Sciatic nerve (tissue), 2 donors: ENCODE measurements around the gene MROH2B. TPM values are rescaled to one million over a fixed set of nuclear protein-coding genes. Genes with fewer than 3 reads are reported as not detected.

Experiments used
- ATAC-seq: fragments of 200-7000 bp; cut with Tn5 transposase; one replicate; pipeline ENCODE4 v1.9.1; 2020; ENCODE audit warnings: mild to moderate bottlenecking, moderate library complexity
- DNase-seq: peaks from one replicate; pipeline ENCODE4 v3.0.0-alpha.2; 2020; ENCODE audit warnings: low spot score
- intact Hi-C: fragments of 100-400 bp; cut with DNase I; formaldehyde crosslinking; loops from one replicate; pipeline ENCODE4 v1.14.2; 2022
- total RNA-seq: library from RNA; stranded (reverse); fragmentation: NEBNext Ultra II Directional; extraction: Animal tissue kit (Norgen Biotek cat#: 25700); gene quantifications from one replicate; pipeline ENCODE4 v1.2.1, GENCODE V29; 2021
- donor health status: DM: no; HTN: no; CAD: no.
- donor health status: DM: no; HTN: no; CAD: no.

Gene MROH2B
- not detected for total RNA-seq

- no peak for ATAC-seq
- intact Hi-C loops = no loop called here
Observed at GRCh38 chr5:41071242-41071641, at the start of gene MROH2B. Gene MROH2B (minus strand): TSS chr5:41071342. CDS start chr5:41070852, 490 bp downstream.

DNA sequence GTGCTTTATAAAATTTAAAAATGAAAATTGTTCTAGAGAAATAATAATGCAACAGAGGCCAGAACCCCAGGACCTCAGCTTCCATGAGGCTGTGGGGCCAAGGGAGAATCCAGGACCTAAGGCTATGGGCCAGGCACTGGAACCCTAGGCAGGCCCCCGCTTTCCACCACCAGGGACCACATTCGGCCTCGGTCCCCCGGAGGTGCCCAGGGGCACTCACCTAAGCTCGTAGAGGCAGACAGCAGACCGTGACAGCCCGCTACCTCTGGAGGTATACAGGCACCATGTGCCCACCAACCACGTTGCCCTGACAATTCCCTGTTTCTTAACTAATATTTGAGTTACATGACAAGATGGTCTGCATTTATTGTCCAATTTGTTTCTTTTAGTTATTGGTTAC lies 49.5 kb upstream of the MROH2B start:
- DNase-seq = no peak
- ATAC-seq = no peak
- intact Hi-C loops = no loop called here

More at GRCh38 chr5:41071242-41071641, at the start of gene MROH2B:
- DNase-seq = no peak

GRCh38 chr5:41118177-41118576 lies 47.0 kb upstream of the MROH2B start:
- intact Hi-C loops = no loop called here
- DNase-seq (no peak), ATAC-seq (no peak)

DNA sequence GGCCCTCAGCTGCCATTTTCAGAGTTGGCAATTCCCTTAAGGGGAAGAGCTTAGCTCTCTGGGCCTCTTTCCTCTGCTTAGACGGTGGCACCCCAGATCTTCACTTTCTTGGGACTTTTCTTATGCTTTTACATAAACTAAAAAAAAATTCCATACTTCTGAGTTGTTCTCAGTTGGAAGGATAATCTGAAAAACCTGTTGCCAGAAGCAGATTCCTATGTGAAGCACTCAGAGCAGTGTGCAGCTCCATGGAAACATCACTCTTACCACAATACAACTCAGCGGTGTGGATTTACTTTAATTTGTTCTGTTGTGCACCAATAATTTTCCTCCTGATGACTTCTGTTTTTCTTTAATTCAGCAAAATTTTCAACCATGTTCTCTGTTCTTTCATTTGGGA lies 44.1 kb upstream of the MROH2B start:
- ATAC-seq (peak; percentile 52), DNase-seq (no peak)
- intact Hi-C loops = no loop called here

DNA sequence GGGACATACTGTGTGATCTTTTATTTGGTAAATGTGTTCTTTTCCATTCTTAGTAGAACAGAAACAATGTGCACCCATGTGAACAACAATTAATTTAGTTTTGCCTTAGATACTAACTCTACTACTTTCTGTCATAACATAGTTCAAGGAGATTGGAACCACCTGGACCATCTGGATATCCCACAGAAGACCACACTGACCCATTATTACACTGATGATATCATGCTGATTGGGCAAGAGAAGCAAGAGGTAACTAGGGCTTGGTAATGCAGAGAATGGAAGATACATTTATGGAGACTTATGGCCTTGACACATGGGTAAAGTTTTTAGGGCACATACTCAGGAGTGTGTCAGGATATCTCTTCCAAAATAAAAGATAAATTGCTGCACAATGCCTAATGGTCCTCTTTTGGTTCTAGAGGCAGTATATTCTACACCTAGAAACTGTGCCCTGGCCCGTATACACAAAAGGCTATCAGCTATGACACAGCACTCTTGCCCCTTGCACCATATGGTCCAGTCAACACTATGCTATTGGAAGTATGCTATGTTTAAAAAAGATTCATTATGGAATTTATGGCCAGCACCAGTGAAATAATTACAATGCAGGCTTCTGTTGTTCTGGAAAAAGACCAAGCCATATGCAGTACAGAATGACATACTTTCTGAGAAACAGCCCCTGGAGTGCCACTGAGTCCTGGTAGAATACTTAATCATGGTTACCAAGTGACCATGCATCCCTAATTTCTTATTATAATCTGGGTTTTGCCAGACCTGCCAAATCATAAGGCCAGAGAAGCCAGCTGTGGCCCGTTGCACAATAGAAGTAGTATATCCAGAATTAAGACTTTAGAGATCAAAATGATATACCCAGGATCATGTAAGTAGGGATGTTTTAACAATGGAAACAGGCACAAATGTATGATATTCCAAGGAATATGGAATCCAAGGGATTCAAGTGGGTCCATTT lies 41.6 kb upstream of the MROH2B start:
- ATAC-seq (no peak), DNase-seq (no peak)
- intact Hi-C loops = no loop called here

- ATAC-seq (no peak), DNase-seq (no peak)
- intact Hi-C loops = no loop called here
Observed at GRCh38 chr5:41109186-41109585, 38.0 kb upstream of the MROH2B start.

GRCh38 chr5:41102341-41102740 lies 31.2 kb upstream of the MROH2B start:
- ATAC-seq (no peak), DNase-seq (no peak)
- intact Hi-C loops = no loop called here

DNA sequence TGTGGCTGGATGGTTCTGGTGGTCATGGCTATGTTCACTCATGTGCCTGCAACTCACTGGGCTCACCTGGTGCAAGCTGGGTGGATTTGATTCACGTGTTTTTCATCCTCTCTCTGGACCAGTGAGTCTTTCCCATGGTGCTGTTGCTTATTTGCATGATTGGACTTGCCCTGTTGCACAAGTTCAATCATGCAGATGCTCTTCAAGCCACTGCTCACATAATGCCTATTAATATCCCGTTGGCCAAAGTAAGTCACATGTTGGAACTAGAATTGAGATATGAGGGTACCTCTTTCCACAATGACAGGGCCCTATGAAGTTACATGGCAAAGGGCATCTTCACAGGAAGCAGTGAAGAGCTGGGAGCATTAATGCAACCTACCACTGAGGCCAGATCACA lies 26.5 kb upstream of the MROH2B start:
- ATAC-seq = no peak
- DNase-seq = no peak
- intact Hi-C loops = loop anchor here (1.0 kb wide), 1 partner anchor 17 kb away; no protein-coding TSS in a partner anchor

DNA sequence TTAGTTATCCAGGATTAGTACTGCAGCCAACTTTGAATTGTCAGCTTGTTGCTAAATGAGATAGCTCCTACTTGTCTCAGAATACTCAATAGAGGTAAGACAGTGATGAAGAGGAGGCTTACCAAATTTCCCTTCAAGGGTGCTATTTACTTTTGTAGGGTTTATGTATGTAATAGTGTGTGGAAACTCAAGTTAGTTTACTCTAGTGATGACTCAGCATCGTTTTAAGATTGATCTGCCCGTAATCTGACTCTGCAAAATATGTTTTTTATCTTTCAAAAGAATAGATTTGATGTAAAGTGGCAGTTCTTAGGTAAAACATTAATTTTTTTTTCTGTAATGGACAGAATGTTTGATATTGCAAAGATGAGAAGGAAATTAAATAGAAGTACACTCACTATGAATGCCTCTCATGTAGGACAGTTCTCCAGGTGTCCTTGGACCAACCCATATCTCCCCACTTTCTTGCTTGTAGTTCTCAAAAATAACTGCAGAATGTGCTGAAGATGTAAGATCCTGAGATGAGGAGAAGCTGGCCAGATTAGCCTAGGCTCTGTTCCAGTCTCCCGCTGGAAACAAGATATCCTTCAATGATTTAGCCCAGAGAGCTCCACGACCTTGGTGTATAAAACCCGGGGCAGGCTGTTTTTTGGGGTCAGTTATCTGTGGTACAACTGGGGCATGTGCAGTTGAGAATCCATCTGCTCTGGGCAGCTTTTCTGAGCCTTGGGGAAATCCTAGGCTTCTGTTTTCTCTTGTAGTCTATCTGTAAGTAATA lies 24.4 kb upstream of the MROH2B start:
- no peak for ATAC-seq
- DNase-seq = no peak
- intact Hi-C loops = no loop called here

DNA sequence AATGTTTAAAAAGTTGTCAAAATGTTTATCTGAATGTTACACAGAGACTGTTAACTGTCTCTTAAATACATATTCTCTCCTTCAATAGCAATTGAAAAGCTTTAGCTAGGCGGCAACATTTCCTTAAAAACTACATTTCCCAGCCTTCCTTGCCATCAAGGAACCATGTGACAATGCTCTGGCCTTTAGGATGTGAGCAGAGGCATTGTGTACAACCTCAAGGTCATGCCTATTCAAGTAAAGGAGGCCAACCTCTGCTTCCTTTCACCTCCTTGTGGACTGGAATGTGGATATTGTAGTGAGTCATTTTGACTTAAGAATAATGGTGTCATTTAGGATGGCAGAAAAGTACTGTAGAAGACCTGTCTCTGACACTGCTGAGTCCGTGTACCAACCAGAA lies 23.7 kb upstream of the MROH2B start:
- DNase-seq (no peak), ATAC-seq (no peak)
- intact Hi-C loops = no loop called here

DNA sequence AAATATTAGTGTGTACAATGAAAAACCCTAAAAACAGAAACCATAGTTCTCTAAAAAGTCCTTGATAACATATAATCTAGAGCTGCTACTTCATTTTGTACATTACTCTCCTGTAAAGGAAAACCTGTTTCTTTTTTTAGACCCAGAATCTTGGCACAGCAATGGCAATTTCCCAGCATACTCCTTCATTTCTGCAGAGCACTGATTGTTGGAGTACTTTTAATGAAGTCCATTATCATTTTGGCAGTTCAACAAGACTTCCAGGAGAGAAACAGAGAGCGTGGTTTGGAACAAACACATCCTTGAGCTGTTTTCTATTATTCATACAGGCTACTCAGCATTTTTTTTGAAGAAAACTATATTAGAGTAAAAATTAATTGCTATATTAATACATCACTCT lies 22.7 kb upstream of the MROH2B start:
- ATAC-seq (no peak), DNase-seq (no peak)
- intact Hi-C loops = no loop called here

- DNase-seq (no peak), ATAC-seq (no peak)
- intact Hi-C loops = no loop called here
Observed at GRCh38 chr5:41087461-41087860, 16.3 kb upstream of the MROH2B start.

DNA sequence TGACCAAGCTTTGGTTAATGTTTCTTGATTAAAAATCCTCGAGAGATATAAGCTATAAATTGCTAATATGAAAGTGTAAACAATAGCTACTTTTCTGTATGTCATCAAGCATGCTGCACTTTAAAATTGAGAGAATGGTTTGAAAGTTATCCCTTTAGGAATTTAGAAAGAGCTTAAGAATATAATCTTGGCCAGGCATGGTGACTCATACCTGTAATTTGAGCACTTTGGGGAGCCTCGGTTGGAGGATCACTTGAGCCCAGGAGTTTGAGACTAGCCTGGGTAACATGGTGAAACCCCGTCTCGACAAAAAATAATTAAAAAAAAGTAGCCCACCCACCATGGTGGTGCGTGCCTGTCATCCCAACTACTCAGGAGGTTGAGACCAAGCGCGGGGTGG lies 12.2 kb upstream of the MROH2B start:
- ATAC-seq = peak; percentile 46
- intact Hi-C loops = no loop called here
- DNase-seq = no peak

DNA sequence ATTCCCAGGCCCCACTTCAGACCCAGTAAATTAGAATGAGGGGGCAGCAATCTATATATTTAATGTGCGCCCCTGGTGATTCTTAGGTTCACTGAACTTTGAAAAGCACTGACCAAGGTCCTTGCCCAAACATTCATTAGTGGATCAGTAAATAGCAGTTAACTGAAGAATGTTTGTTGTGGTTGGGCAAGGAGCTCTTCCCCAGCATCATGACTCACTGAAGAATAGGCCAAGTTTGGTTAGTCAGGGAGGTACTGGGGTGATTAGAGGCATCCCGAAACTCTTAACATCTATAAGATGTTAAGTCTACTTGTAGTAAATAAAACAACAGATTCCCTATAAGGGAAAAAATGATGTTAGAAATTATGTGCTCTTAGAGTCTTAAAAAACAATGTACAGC lies 833 bp upstream of the MROH2B start:
- intact Hi-C loops = no loop called here
- no peak for DNase-seq
- no peak for ATAC-seq

- DNase-seq (no peak), ATAC-seq (no peak)
- intact Hi-C loops = no loop called here
Observed at GRCh38 chr5:41067714-41068568, 3.2 kb downstream of the MROH2B start.

GRCh38 chr5:41065691-41066335 lies 5.3 kb downstream of the MROH2B start:
- intact Hi-C loops = no loop called here
- ATAC-seq (no peak), DNase-seq (no peak)

GRCh38 chr5:41057940-41058339 lies 13.2 kb downstream of the MROH2B start:
- intact Hi-C loops = no loop called here
- no peak for DNase-seq
- no peak for ATAC-seq

DNA sequence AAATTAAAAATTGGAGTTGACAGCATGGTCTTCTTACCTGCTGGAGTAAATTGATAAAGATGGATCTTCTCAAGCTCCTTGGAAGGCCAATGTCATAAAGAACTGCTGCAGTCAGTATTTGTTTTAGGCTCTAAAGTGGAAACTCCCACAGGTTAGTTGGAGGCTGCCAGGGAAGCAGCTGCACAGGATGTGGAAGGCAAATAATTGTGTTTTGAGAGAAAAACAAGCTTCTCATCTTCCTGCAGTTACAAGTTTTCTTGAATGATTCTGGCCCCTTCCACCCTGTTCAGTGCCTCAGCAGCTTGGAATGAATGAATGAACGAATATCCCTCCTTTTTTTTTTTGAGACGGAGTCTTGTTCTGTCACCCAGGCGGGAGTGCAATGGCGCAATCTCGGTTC lies 13.9 kb downstream of the MROH2B start:
- intact Hi-C loops = no loop called here
- no peak for DNase-seq
- no peak for ATAC-seq

- DNase-seq = no peak
- intact Hi-C loops = no loop called here
- peak; percentile 68 for ATAC-seq
Observed at GRCh38 chr5:41048986-41049385, 22.2 kb downstream of the MROH2B start.
